Measurements from ENCODE around the gene POMT1. TPM values are rescaled to one million over a fixed set of nuclear protein-coding genes. Genes with fewer than 3 reads are reported as not detected.
A peak's percentile ranks its signal among the peaks of the same experiment; 100 is the strongest.
"Not testable (repeated sequence)": the region's sequence is repeated elsewhere in the genome, so short reads cannot be mapped to it uniquely, and the experiment has no call there.

POMT1 gene
- 10 to 100 TPM; 30.2 to 35.9 TPM for total RNA-seq

DNA sequence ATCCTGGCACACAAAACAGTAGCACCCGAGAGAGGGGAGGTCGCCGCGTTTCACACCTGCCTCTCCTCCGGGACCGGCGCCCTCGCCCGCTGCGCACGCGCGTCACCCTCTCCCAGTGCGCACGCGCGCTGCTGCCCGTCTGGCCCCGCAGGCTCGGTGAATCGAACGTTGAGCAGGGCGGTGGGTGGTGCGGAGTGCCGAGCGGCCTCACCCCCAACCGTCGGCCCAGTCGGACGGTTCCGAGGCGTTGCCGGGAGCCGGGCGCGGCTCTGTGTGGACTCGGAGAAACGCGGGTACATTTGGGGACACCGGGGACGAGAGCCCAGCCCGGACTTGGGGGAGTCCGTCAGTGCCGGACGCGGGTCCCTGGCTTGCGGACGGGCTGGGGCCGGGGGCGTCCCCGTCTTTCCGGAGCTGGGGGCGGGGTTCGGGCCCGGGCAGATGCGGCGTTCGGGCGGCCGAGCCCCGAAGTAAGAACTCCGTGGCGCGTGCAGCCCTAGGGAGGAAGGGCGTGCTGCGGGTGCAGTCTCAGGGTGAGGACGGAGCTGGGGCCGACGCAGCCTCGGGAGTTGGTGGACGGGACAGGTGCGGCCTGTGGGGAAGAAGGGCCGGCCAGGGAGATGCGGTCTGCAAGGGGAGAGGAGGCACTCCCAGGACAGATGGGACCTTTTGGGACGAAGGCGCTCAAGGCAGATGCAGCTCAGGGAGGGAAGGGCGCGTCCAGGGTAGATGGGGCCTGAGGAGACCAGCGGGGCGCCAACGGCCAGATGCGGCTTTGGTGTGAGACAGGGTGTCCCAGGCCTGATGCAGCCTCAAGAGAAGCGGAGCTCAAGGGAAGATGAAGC, at the start of gene POMT1:
POMT1 (plus strand) TSS at position 138 of the 845 bp plus-strand sequence. CDS start 1,301 bp downstream, outside the sequence.
- Mint-ChIP-seq H3K4me1 (ENCODE audit: low read depth) (peaks cover 57% of the 10 kb centered on the region), H3K9me3 (no peaks in the 10 kb centered on the region), H3K36me3 (ENCODE audit: low read depth) (peaks cover 18% of the 10 kb centered on the region), H3K27me3 (no peaks in the 10 kb centered on the region), H3K4me3 (peak within 1 kb of the TSS; percentile 99), H3K27ac (peak within 1 kb of the TSS; percentile 91)
- peak; percentile 56 for ATAC-seq
- intact Hi-C loops (cut with micrococcal nuclease): loop anchor here (5.0 kb wide), 2 partner anchors 96 to 229 kb away; no protein-coding TSS in a partner anchor
- TF ChIP-seq, protein P1, sequence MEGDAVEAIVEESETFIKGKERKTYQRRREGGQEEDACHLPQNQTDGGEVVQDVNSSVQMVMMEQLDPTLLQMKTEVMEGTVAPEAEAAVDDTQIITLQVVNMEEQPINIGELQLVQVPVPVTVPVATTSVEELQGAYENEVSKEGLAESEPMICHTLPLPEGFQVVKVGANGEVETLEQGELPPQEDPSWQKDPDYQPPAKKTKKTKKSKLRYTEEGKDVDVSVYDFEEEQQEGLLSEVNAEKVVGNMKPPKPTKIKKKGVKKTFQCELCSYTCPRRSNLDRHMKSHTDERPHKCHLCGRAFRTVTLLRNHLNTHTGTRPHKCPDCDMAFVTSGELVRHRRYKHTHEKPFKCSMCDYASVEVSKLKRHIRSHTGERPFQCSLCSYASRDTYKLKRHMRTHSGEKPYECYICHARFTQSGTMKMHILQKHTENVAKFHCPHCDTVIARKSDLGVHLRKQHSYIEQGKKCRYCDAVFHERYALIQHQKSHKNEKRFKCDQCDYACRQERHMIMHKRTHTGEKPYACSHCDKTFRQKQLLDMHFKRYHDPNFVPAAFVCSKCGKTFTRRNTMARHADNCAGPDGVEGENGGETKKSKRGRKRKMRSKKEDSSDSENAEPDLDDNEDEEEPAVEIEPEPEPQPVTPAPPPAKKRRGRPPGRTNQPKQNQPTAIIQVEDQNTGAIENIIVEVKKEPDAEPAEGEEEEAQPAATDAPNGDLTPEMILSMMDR (IDR thresholded peaks at IDR 0.05): no peak
- ChIA-PET CTCF (interaction anchor here (0.7 to 3.1 kb wide), 5 partner anchors 130 to 237 kb away, joined by 3 to 13 read pairs (median 3); partner anchors contain the start of gene RAPGEF1), POLR2A (interaction anchor here (0.5 to 1.9 kb wide), 8 partner anchors 10 to 378 kb away, joined by 3 to 7 read pairs (median 4); partner anchors contain the start of gene NUP214)
- DNase-seq: peak; percentile 89

DNA sequence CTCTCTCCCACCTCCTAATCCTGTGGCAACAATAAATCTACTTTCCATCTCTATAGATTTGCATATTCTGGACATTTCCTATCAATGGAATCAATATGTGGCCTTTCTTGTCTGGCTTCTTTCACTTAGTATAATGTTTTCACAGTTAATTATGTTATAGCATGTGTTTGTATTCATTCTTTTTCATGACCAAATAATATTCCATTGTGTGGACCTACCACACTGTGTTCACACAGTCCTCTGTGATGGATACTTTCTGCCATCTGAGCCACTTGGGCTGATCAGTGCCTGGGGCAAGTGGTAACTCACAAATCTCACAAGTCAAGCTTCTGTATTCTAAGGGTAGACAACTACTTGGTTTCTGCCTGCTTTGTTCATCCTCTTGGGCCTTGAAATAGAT, 48.7 kb upstream of the POMT1 start:
- CTCF ChIA-PET: interaction anchor here (1.6 kb wide), 1 partner anchor 118 kb away, joined by 4 read pairs; no protein-coding TSS in a partner anchor
- Mint-ChIP-seq H3K9me3 (no peaks in the 10 kb centered on the region), H3K36me3 (ENCODE audit: low read depth) (peaks cover 58% of the 10 kb centered on the region), H3K27me3 (no peaks in the 10 kb centered on the region), H3K4me1 (ENCODE audit: low read depth) (peaks cover 19% of the 10 kb centered on the region), H3K27ac (no peak overlapping the region), H3K4me3 (no peak overlapping the region)
- no peak for DNase-seq
- ATAC-seq: no peak
- POLR2A ChIA-PET: no interaction called here
- intact Hi-C loops (cut with micrococcal nuclease): no loop called here
- TF ChIP-seq, protein P1 (IDR thresholded peaks at IDR 0.05): no peak

DNA sequence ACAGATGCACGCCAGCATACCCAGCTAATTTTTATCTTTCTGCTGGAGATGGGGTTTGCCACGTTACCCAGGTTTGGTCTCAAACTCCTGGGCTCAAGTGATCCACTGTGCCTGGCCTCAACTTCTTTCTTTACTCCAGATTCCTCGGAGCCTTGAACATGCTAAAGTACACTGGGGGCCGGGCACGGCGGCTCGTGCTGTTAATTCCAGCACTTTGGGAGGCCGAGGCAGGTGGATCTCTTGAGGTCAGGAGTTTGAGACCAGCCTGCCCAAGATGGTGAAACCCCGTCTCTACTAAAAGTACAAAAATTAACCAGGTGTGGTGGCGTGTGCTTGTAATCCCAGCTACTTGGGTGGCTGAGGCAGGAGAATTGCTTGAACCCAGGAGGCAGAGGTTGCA, 47.1 kb upstream of the POMT1 start:
- CTCF ChIA-PET: interaction anchor here (1.6 kb wide), 1 partner anchor 119 kb away, joined by 4 read pairs; no protein-coding TSS in a partner anchor
- intact Hi-C loops (cut with micrococcal nuclease); H3K27me3 Mint-ChIP-seq; H3K9me3 Mint-ChIP-seq; DNase-seq; ATAC-seq; H3K4me3 Mint-ChIP-seq; H3K27ac Mint-ChIP-seq: not testable (repeated sequence)
- POLR2A ChIA-PET: interaction anchor here (1.1 kb wide), 1 partner anchor 57 kb away, joined by 3 read pairs; no protein-coding TSS in a partner anchor
- H3K4me1 Mint-ChIP-seq (ENCODE audit: low read depth): peaks cover 22% of the 10 kb centered on the region
- H3K36me3 Mint-ChIP-seq (ENCODE audit: low read depth): peaks cover 56% of the 10 kb centered on the region

GRCh38 chr9:131457746-131458145, 45.0 kb upstream of the POMT1 start:
- POLR2A ChIA-PET: interaction anchor here (0.8 to 1.4 kb wide), 4 partner anchors 13 to 61 kb away, joined by 3 to 6 read pairs (median 3); no protein-coding TSS in a partner anchor
- Mint-ChIP-seq H3K4me3 (no peak overlapping the region), H3K4me1 (ENCODE audit: low read depth) (peaks cover 10% of the 10 kb centered on the region), H3K27ac (peak overlapping the region; percentile 5), H3K27me3 (no peaks in the 10 kb centered on the region), H3K9me3 (no peaks in the 10 kb centered on the region), H3K36me3 (ENCODE audit: low read depth) (peaks cover 50% of the 10 kb centered on the region)
- CTCF ChIA-PET: interaction anchor here (0.8 to 3.0 kb wide), 4 partner anchors 9 to 85 kb away, joined by 3 to 8 read pairs (median 4); no protein-coding TSS in a partner anchor
- intact Hi-C loops (cut with micrococcal nuclease): no loop called here
- TF ChIP-seq, protein P1 (IDR thresholded peaks at IDR 0.05): no peak
- ATAC-seq (no peak), DNase-seq (no peak)

GRCh38 chr9:131459056-131459455, 43.7 kb upstream of the POMT1 start:
- POLR2A ChIA-PET: interaction anchor here (0.6 to 1.0 kb wide), 2 partner anchors 31 to 91 kb away, joined by 3 read pairs; no protein-coding TSS in a partner anchor
- H3K9me3 Mint-ChIP-seq: no peaks in the 10 kb centered on the region

More at GRCh38 chr9:131459056-131459455, 43.7 kb upstream of the POMT1 start:
- Mint-ChIP-seq H3K27me3 (no peaks in the 10 kb centered on the region), H3K36me3 (ENCODE audit: low read depth) (peaks cover 47% of the 10 kb centered on the region), H3K4me3 (no peak overlapping the region), H3K4me1 (ENCODE audit: low read depth) (peaks cover 9% of the 10 kb centered on the region), H3K27ac (peak overlapping the region; percentile 11)
- intact Hi-C loops (cut with micrococcal nuclease): no loop called here
- CTCF ChIA-PET: interaction anchor here (3.0 kb wide), 1 partner anchor 19 kb away, joined by 8 read pairs; no protein-coding TSS in a partner anchor
- DNase-seq (no peak), ATAC-seq (no peak)
- TF ChIP-seq, protein P1 (IDR thresholded peaks at IDR 0.05): no peak

Data from activated CD8-positive, alpha-beta T cell treated with anti-CD3 and anti-CD28 coated beads for 36 hours (primary cell).